Measurements from ENCODE around the gene ITPR2. TPM values are rescaled to one million over a fixed set of nuclear protein-coding genes. Genes with fewer than 3 reads are reported as not detected.
"Not testable (repeated sequence)": the region's sequence is repeated elsewhere in the genome, so short reads cannot be mapped to it uniquely, and the experiment has no call there.

Gene ITPR2
- total and polyA plus RNA-seq, 4 donors = 30.9 to 133 (median 73.2) TPM

- no peak for DNase-seq (ENCODE audit: low read depth in 4 of 6, low spot score in 6 of 6)
- no CpG with 5 or more reads among the region's 3 CpGs for whole genome bisulfite sequencing (ENCODE audit: insufficient coverage)
- H3K9me3 ChIP-seq (ENCODE audit: control insufficient read depth, insufficient read depth, low read length) = no peaks in the 10 kb centered on the region
- H3K4me3 ChIP-seq (ENCODE audit: low read depth, low read length) = no peak overlapping the region
- no peaks in the 10 kb centered on the region for H3K36me3 ChIP-seq (ENCODE audit: control insufficient read depth, insufficient read depth, low read length)
- no peaks in the 10 kb centered on the region for H3K27me3 ChIP-seq (ENCODE audit: control insufficient read depth, insufficient read depth, low read length)
- no peak overlapping the region for H3K27ac ChIP-seq (ENCODE audit: low read depth, low read length)
- no peaks in the 10 kb centered on the region for H3K4me1 ChIP-seq (ENCODE audit: control insufficient read depth, insufficient read depth, low read length)
Observed at GRCh38 chr12:26769611-26770010, 63.4 kb downstream of the ITPR2 start.

GRCh38 chr12:26768611-26769603, 64.1 kb downstream of the ITPR2 start:
- no peaks in the 10 kb centered on the region for H3K9me3 ChIP-seq (ENCODE audit: control insufficient read depth, insufficient read depth, low read length)
- DNase-seq (ENCODE audit: low read depth in 4 of 6, low spot score in 6 of 6) = no peak
- no CpG with 5 or more reads among the region's 1 CpG for WGBS (ENCODE audit: insufficient coverage)
- H3K27ac ChIP-seq (ENCODE audit: low read depth, low read length) = no peak overlapping the region
- no peaks in the 10 kb centered on the region for H3K27me3 ChIP-seq (ENCODE audit: control insufficient read depth, insufficient read depth, low read length)
- H3K36me3 ChIP-seq (ENCODE audit: control insufficient read depth, insufficient read depth, low read length) = no peaks in the 10 kb centered on the region
- no peak overlapping the region for H3K4me3 ChIP-seq (ENCODE audit: low read depth, low read length)
- H3K4me1 ChIP-seq (ENCODE audit: control insufficient read depth, insufficient read depth, low read length) = no peaks in the 10 kb centered on the region

GRCh38 chr12:26767865-26768264, 65.1 kb downstream of the ITPR2 start:
- no peak for DNase-seq (ENCODE audit: low read depth in 4 of 6, low spot score in 6 of 6)
- Histone ChIP-seq H3K4me3 (ENCODE audit: low read depth, low read length) (no peak overlapping the region), H3K4me1 (ENCODE audit: control insufficient read depth, insufficient read depth, low read length) (no peaks in the 10 kb centered on the region), H3K9me3 (ENCODE audit: control insufficient read depth, insufficient read depth, low read length) (no peaks in the 10 kb centered on the region), H3K27me3 (ENCODE audit: control insufficient read depth, insufficient read depth, low read length) (no peaks in the 10 kb centered on the region), H3K36me3 (ENCODE audit: control insufficient read depth, insufficient read depth, low read length) (no peaks in the 10 kb centered on the region), H3K27ac (ENCODE audit: low read depth, low read length) (no peak overlapping the region)
- WGBS (ENCODE audit: insufficient coverage) = no CpG with 5 or more reads among the region's 4 CpGs

- H3K4me1 ChIP-seq (ENCODE audit: control insufficient read depth, insufficient read depth, low read length) = no peaks in the 10 kb centered on the region
- no peaks in the 10 kb centered on the region for H3K27me3 ChIP-seq (ENCODE audit: control insufficient read depth, insufficient read depth, low read length)
- no peak overlapping the region for H3K27ac ChIP-seq (ENCODE audit: low read depth, low read length)
- H3K36me3 ChIP-seq (ENCODE audit: control insufficient read depth, insufficient read depth, low read length) = no peaks in the 10 kb centered on the region
- no peak for DNase-seq (ENCODE audit: low read depth in 4 of 6, low spot score in 6 of 6)
- peaks cover 4% of the 10 kb centered on the region for H3K9me3 ChIP-seq (ENCODE audit: control insufficient read depth, insufficient read depth, low read length)
- WGBS (ENCODE audit: insufficient coverage) = 50% methylated on average over 1 of the region's 1 CpG
- H3K4me3 ChIP-seq (ENCODE audit: low read depth, low read length) = no peak overlapping the region
Observed at GRCh38 chr12:26767116-26767515, 65.9 kb downstream of the ITPR2 start.

- Histone ChIP-seq H3K4me3 (ENCODE audit: low read depth, low read length) (no peak overlapping the region), H3K27me3 (ENCODE audit: control insufficient read depth, insufficient read depth, low read length) (no peaks in the 10 kb centered on the region), H3K9me3 (ENCODE audit: control insufficient read depth, insufficient read depth, low read length) (peaks cover 10% of the 10 kb centered on the region), H3K27ac (ENCODE audit: low read depth, low read length) (no peak overlapping the region), H3K36me3 (ENCODE audit: control insufficient read depth, insufficient read depth, low read length) (no peaks in the 10 kb centered on the region), H3K4me1 (ENCODE audit: control insufficient read depth, insufficient read depth, low read length) (no peaks in the 10 kb centered on the region)
- no peak for DNase-seq (ENCODE audit: low read depth in 4 of 6, low spot score in 6 of 6)
- no CpG with 5 or more reads among the region's 1 CpG for WGBS (ENCODE audit: insufficient coverage)
Observed at GRCh38 chr12:26762186-26762585, 70.8 kb downstream of the ITPR2 start.

GRCh38 chr12:26761775-26762174, 71.2 kb downstream of the ITPR2 start:
- 100% methylated on average over 2 of the region's 3 CpGs for WGBS (ENCODE audit: insufficient coverage)
- H3K4me1 ChIP-seq (ENCODE audit: control insufficient read depth, insufficient read depth, low read length) = no peaks in the 10 kb centered on the region
- no peak overlapping the region for H3K27ac ChIP-seq (ENCODE audit: low read depth, low read length)
- no peak for DNase-seq (ENCODE audit: low read depth in 4 of 6, low spot score in 6 of 6)
- no peaks in the 10 kb centered on the region for H3K36me3 ChIP-seq (ENCODE audit: control insufficient read depth, insufficient read depth, low read length)
- no peak overlapping the region for H3K4me3 ChIP-seq (ENCODE audit: low read depth, low read length)
- no peaks in the 10 kb centered on the region for H3K27me3 ChIP-seq (ENCODE audit: control insufficient read depth, insufficient read depth, low read length)
- H3K9me3 ChIP-seq (ENCODE audit: control insufficient read depth, insufficient read depth, low read length) = peaks cover 10% of the 10 kb centered on the region

- WGBS (ENCODE audit: insufficient coverage) = 100% methylated on average over 1 of the region's 3 CpGs
- H3K9me3 ChIP-seq (ENCODE audit: control insufficient read depth, insufficient read depth, low read length) = peaks cover 10% of the 10 kb centered on the region
- H3K27me3 ChIP-seq (ENCODE audit: control insufficient read depth, insufficient read depth, low read length) = no peaks in the 10 kb centered on the region
- no peak overlapping the region for H3K4me3 ChIP-seq (ENCODE audit: low read depth, low read length)
- no peaks in the 10 kb centered on the region for H3K4me1 ChIP-seq (ENCODE audit: control insufficient read depth, insufficient read depth, low read length)
- no peak overlapping the region for H3K27ac ChIP-seq (ENCODE audit: low read depth, low read length)
- no peaks in the 10 kb centered on the region for H3K36me3 ChIP-seq (ENCODE audit: control insufficient read depth, insufficient read depth, low read length)
- no peak for DNase-seq (ENCODE audit: low read depth in 4 of 6, low spot score in 6 of 6)
Observed at GRCh38 chr12:26760657-26761293, 72.2 kb downstream of the ITPR2 start.

- not testable (repeated sequence) for H3K4me1 ChIP-seq (ENCODE audit: control insufficient read depth, insufficient read depth, low read length); H3K9me3 ChIP-seq (ENCODE audit: control insufficient read depth, insufficient read depth, low read length); H3K4me3 ChIP-seq (ENCODE audit: low read depth, low read length); H3K36me3 ChIP-seq (ENCODE audit: control insufficient read depth, insufficient read depth, low read length); H3K27ac ChIP-seq (ENCODE audit: low read depth, low read length); H3K27me3 ChIP-seq (ENCODE audit: control insufficient read depth, insufficient read depth, low read length); DNase-seq (ENCODE audit: low read depth in 4 of 6, low spot score in 6 of 6)
- no CpG with 5 or more reads among the region's 3 CpGs for WGBS (ENCODE audit: insufficient coverage)
Observed at GRCh38 chr12:26755362-26755761, 77.6 kb downstream of the ITPR2 start.

GRCh38 chr12:26754148-26754547, 78.8 kb downstream of the ITPR2 start:
- WGBS (ENCODE audit: insufficient coverage) = 100% methylated on average over 1 of the region's 3 CpGs
- no peaks in the 10 kb centered on the region for H3K9me3 ChIP-seq (ENCODE audit: control insufficient read depth, insufficient read depth, low read length)
- no peaks in the 10 kb centered on the region for H3K36me3 ChIP-seq (ENCODE audit: control insufficient read depth, insufficient read depth, low read length)
- no peak overlapping the region for H3K27ac ChIP-seq (ENCODE audit: low read depth, low read length)
- no peaks in the 10 kb centered on the region for H3K4me1 ChIP-seq (ENCODE audit: control insufficient read depth, insufficient read depth, low read length)
- no peak overlapping the region for H3K4me3 ChIP-seq (ENCODE audit: low read depth, low read length)
- DNase-seq (ENCODE audit: low read depth in 4 of 6, low spot score in 6 of 6) = no peak
- H3K27me3 ChIP-seq (ENCODE audit: control insufficient read depth, insufficient read depth, low read length) = no peaks in the 10 kb centered on the region
